ENCODE results near the gene SFT2D2. TPM values are rescaled to one million over a fixed set of nuclear protein-coding genes. Genes with fewer than 3 reads are reported as not detected.

The SFT2D2 gene
- total RNA-seq, 1 experiment from 2014 or later, result 32.1 TPM

DNA sequence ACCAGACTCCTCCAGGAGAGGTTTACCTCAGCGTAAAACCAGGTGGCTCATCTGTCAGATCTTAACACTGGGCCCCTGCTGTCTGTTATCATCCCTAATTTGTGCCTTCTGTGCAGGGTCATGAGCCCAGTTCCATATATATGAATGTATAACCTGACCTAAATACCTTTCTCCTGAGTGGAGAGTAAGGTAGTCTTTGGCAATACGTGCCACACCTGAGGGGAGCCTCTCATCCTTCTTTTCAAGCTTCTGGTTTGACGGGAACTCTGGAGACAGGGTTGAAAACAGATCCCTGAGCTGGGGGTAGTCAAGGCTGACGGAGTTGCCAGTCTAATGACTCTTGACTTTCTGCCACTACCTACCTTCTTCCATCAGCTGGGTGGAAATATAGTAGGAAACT lies 4.1 kb downstream of the SFT2D2 start:
- no peak overlapping the region for H4K91ac ChIP-seq (ENCODE audit: insufficient read length, low read depth, low read length)
- no CpG with 5 or more reads among the region's 4 CpGs for WGBS (ENCODE audit: extremely low coverage, insufficient read length, low lambda C conversion rate)
- peaks cover 8% of the 10 kb centered on the region for H3K23me2 ChIP-seq (ENCODE audit: insufficient read length, low read depth, low read length, poor library complexity, severe bottlenecking)
- no peaks in the 10 kb centered on the region; the same call in 1 of the 2 replicates for H3K27me3 ChIP-seq (ENCODE audit: insufficient read depth, low read length)
- DNase-seq, result no peak
- peaks cover 2% of the 10 kb centered on the region; the same call in 1 of the 2 replicates for H3K79me2 ChIP-seq (ENCODE audit: insufficient read depth, low read length)
- H3K79me1 ChIP-seq (ENCODE audit: insufficient read depth, low read depth, low read length, poor library complexity, severe bottlenecking), result no peaks in the 10 kb centered on the region
- H3T11ph ChIP-seq (ENCODE audit: low read length), result no peak overlapping the region
- no peaks in the 10 kb centered on the region for H3K4me1 ChIP-seq (ENCODE audit: insufficient read depth, low read length)
- no peak overlapping the region for H3K9ac ChIP-seq (ENCODE audit: extremely low read depth, insufficient read length, low read length)
- peaks cover 12 to 19% of the 10 kb centered on the region in 2 experiments for H3K4me1 Mint-ChIP-seq
- H2BK15ac ChIP-seq (ENCODE audit: low read depth, low read length), result no peak overlapping the region
- H3K4ac ChIP-seq (ENCODE audit: low read depth, low read length), result no peak overlapping the region
- no peaks in the 10 kb centered on the region for H3K9me3 Mint-ChIP-seq
- H3K14ac ChIP-seq (ENCODE audit: insufficient read depth, low read length), result no peak overlapping the region
- no peak overlapping the region for H2AK5ac ChIP-seq (ENCODE audit: insufficient read length, low read length)
- no peak overlapping the region for H3K27ac Mint-ChIP-seq
- H3K18ac ChIP-seq (ENCODE audit: insufficient read length, low read depth, low read length), result no peak overlapping the region
- no peak overlapping the region for H3K56ac ChIP-seq (ENCODE audit: insufficient read length, low read depth, low read length)
- no peak overlapping the region for H4K5ac ChIP-seq (ENCODE audit: insufficient read length, low read depth, low read length)
- peaks cover 2 to 19% (median 13%) of the 10 kb centered on the region in 3 experiments; a peak in 5 of 7 replicates for H3K36me3 Mint-ChIP-seq (ENCODE audit: insufficient read depth in 1 of 3, low read depth in 3 of 3)
- no peak overlapping the region for H3K27ac ChIP-seq (ENCODE audit: insufficient read length, low read depth, low read length)
- TF ChIP-seq, protein P1, sequence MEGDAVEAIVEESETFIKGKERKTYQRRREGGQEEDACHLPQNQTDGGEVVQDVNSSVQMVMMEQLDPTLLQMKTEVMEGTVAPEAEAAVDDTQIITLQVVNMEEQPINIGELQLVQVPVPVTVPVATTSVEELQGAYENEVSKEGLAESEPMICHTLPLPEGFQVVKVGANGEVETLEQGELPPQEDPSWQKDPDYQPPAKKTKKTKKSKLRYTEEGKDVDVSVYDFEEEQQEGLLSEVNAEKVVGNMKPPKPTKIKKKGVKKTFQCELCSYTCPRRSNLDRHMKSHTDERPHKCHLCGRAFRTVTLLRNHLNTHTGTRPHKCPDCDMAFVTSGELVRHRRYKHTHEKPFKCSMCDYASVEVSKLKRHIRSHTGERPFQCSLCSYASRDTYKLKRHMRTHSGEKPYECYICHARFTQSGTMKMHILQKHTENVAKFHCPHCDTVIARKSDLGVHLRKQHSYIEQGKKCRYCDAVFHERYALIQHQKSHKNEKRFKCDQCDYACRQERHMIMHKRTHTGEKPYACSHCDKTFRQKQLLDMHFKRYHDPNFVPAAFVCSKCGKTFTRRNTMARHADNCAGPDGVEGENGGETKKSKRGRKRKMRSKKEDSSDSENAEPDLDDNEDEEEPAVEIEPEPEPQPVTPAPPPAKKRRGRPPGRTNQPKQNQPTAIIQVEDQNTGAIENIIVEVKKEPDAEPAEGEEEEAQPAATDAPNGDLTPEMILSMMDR (conservative IDR thresholded peaks at IDR 0.05), result no peak
- H2BK12ac ChIP-seq (ENCODE audit: insufficient read length, low read depth, low read length), result no peak overlapping the region
- no peak overlapping the region for H2BK5ac ChIP-seq (ENCODE audit: insufficient read length, low read length)
- no peaks in the 10 kb centered on the region for H3K9me3 ChIP-seq (ENCODE audit: control insufficient read depth, low read depth, low read length)
- no peak overlapping the region for H3K23ac ChIP-seq (ENCODE audit: insufficient read length, low read depth, low read length)
- H2AFZ ChIP-seq (ENCODE audit: low read length), result no peak overlapping the region
- H2BK20ac ChIP-seq (ENCODE audit: low read depth, low read length, poor library complexity, severe bottlenecking), result no peak overlapping the region
- H2BK120ac ChIP-seq (ENCODE audit: low read depth, low read length, poor library complexity, severe bottlenecking), result no peak overlapping the region
- no peaks in the 10 kb centered on the region for H4K20me1 ChIP-seq (ENCODE audit: control insufficient read depth, insufficient read depth, insufficient read length)
- no peak overlapping the region for H3K4me3 Mint-ChIP-seq
- H4K8ac ChIP-seq (replicated peaks; ENCODE audit: insufficient read length, low read depth, low read length), result no peak overlapping the region
- no peak overlapping the region for H3K4me2 ChIP-seq (ENCODE audit: insufficient read depth, insufficient read length, low read length)
- peaks cover 5% of the 10 kb centered on the region for H3K27me3 Mint-ChIP-seq (ENCODE audit: low read depth)

Data from H9 (cell line).